GM23338 (cell line): Measurements from ENCODE around the gene NAA25. TPM values are rescaled to one million over a fixed set of nuclear protein-coding genes. Genes with fewer than 3 reads are reported as not detected.

Experiments used
- ATAC-seq: fragments of 200-7000 bp; cut with Tn5 transposase; 3 replicates; pipeline ENCODE4 v1.9.1; 2020
- DNase-seq: peaks from one replicate; pipeline ENCODE4 v3.0.0-alpha.2; 2015; ENCODE audit warnings: low spot score
- H2AFZ ChIP-seq: fragments of 200-600 bp; sonication (generic); 2 replicates; pipeline ENCODE4 v1.8.0; 2016; ENCODE audit warnings: antibody characterized with exemption, mild to moderate bottlenecking, moderate library complexity
- H3F3A ChIP-seq: fragments of 200-600 bp; sonication (generic); replicated peaks from 2 replicates; pipeline ENCODE4 v1.8.0; 2017; ENCODE audit warnings: antibody characterized with exemption, mixed run types, low read depth
- H3K27ac ChIP-seq: fragments of 200-600 bp; sonication (generic); 2 replicates; pipeline ENCODE4 v1.6.1; 2016; ENCODE audit warnings: low read depth
- H3K27me3 ChIP-seq: fragments of 200-600 bp; sonication (generic); 2 replicates; pipeline ENCODE4 v1.8.0; 2016; ENCODE audit warnings: mild to moderate bottlenecking, mixed run types, moderate library complexity; ENCODE audit not compliant: insufficient read depth
- H3K36me3 ChIP-seq: fragments of 200-600 bp; sonication (generic); 2 replicates; pipeline ENCODE4 v1.8.0; 2016; ENCODE audit warnings: mild to moderate bottlenecking; ENCODE audit not compliant: insufficient read depth
- H3K4me1 ChIP-seq: fragments of 200-600 bp; sonication (generic); 2 replicates; pipeline ENCODE4 v1.8.0; 2016; ENCODE audit warnings: mild to moderate bottlenecking, moderate library complexity; ENCODE audit not compliant: insufficient read depth
- H3K4me2 ChIP-seq: fragments of 200-600 bp; sonication (generic); 2 replicates; pipeline ENCODE4 v1.7.1; 2017; ENCODE audit warnings: mixed run types
- H3K4me3 ChIP-seq: fragments of 200-600 bp; sonication (generic); 2 replicates; pipeline ENCODE4 v1.6.1; 2016; ENCODE audit warnings: mixed run types
- H3K79me2 ChIP-seq: fragments of 200-600 bp; sonication (generic); replicated peaks from 2 replicates; pipeline ENCODE4 v1.8.0; 2017; ENCODE audit warnings: mild to moderate bottlenecking; ENCODE audit not compliant: insufficient read depth
- H3K9me2 ChIP-seq: fragments of 200-600 bp; sonication (generic); 2 replicates; pipeline ENCODE4 v1.8.0; 2017; ENCODE audit not compliant: insufficient read depth
- H4K20me1 ChIP-seq: fragments of 200-600 bp; sonication (generic); replicated peaks from 2 replicates; pipeline ENCODE4 v1.8.0; 2017; ENCODE audit warnings: mild to moderate bottlenecking; ENCODE audit not compliant: insufficient read depth
- H3K27ac Mint-ChIP-seq: 2 replicates; pipeline ENCODE4 v1.8.0; 2020; ENCODE audit warnings: inconsistent platforms, mild to moderate bottlenecking, moderate library complexity, mixed read lengths
- H3K27me3 Mint-ChIP-seq: 3 replicates; pipeline ENCODE4 v1.8.0; 2022; ENCODE audit warnings: low read depth, mild to moderate bottlenecking, moderate library complexity, mixed read lengths, inconsistent platforms; ENCODE audit not compliant: insufficient read depth, poor library complexity
- H3K36me3 Mint-ChIP-seq: 3 replicates; pipeline ENCODE4 v1.8.0; 2021; ENCODE audit warnings: low read depth, mild to moderate bottlenecking, inconsistent platforms, moderate library complexity, mixed read lengths
- H3K4me1 Mint-ChIP-seq: 3 replicates; pipeline ENCODE4 v1.8.0; 2020; ENCODE audit warnings: mild to moderate bottlenecking, inconsistent platforms, mixed read lengths
- H3K4me3 Mint-ChIP-seq: 3 replicates; pipeline ENCODE4 v1.8.0; 2021; ENCODE audit warnings: moderate library complexity, mild to moderate bottlenecking, inconsistent platforms, mixed read lengths
- H3K9me3 Mint-ChIP-seq: 3 replicates; pipeline ENCODE4 v1.8.0; 2020; ENCODE audit warnings: moderate library complexity, mild to moderate bottlenecking, inconsistent platforms, mixed read lengths
- CREB1 ChIP-seq: fragments of 250-450 bp; sonication (Bioruptor Pico); IDR thresholded peaks from 2 replicates; pipeline ENCODE4 v1.5.0; 2020; ENCODE audit warnings: low read depth, mild to moderate bottlenecking, moderate library complexity
- EZH2 ChIP-seq: fragments of 200-600 bp; sonication (generic); IDR thresholded peaks from one replicate; pipeline ENCODE4 v1.8.0; 2017; ENCODE audit warnings: antibody characterized with exemption, mild to moderate bottlenecking, low read depth; ENCODE audit not compliant: unreplicated experiment
- EZH2phosphoT487 ChIP-seq: fragments of 200-600 bp; sonication (generic); IDR thresholded peaks from one replicate; pipeline ENCODE4 v1.8.1; 2018; ENCODE audit warnings: antibody characterized with exemption; ENCODE audit not compliant: unreplicated experiment
- JUNB ChIP-seq: IDR thresholded peaks from one replicate; pipeline ENCODE4 v1.6.1; 2016; ENCODE audit warnings: antibody characterized with exemption; ENCODE audit not compliant: unreplicated experiment
- NANOG ChIP-seq: IDR thresholded peaks from 2 replicates; pipeline ENCODE4 v1.6.1; 2016; ENCODE audit warnings: antibody characterized with exemption, borderline replicate concordance
- POLR2AphosphoS5 ChIP-seq: IDR thresholded peaks from 2 replicates; pipeline ENCODE4 v1.6.1; 2016; ENCODE audit warnings: antibody characterized with exemption, low read depth
- STAT1 ChIP-seq: IDR thresholded peaks from one replicate; pipeline ENCODE4 v1.6.1; 2016; ENCODE audit warnings: antibody characterized with exemption; ENCODE audit not compliant: unreplicated experiment
- ZNF114 ChIP-seq: fragments of 250-450 bp; sonication (Bioruptor Pico); IDR thresholded peaks from 2 replicates; pipeline ENCODE4 v1.5.0; 2020; ENCODE audit warnings: mild to moderate bottlenecking, moderate library complexity
- ZNF331 ChIP-seq: fragments of 250-450 bp; sonication (Bioruptor Pico); IDR thresholded peaks from 2 replicates; pipeline ENCODE4 v1.5.0; 2020; ENCODE audit warnings: low read depth, mild to moderate bottlenecking, moderate library complexity
- polyA plus RNA-seq: library from polyadenylated mRNA; unstranded; fragments of >200 nt; fragmentation: Nextera tagmentation; extraction: Ambion mirVana; gene quantifications from 2 replicates; pipeline ENCODE4 v1.2.1, GENCODE V29; 2016
- total RNA-seq: library from RNA; depleted of rRNA; stranded (reverse); fragments of >200 nt; shearing (Covaris generic); gene quantifications from 2 replicates; pipeline ENCODE4 v1.2.3, GENCODE V29; 2014
- TF ChIP-seq, protein P1 (sequence below): fragments of 250-450 bp; sonication (Bioruptor Pico); IDR thresholded peaks from 2 replicates; pipeline ENCODE4 v1.5.0; 2020; ENCODE audit warnings: mild to moderate bottlenecking, moderate library complexity
- TF ChIP-seq, protein P2 (sequence below): IDR thresholded peaks from one replicate; pipeline ENCODE4 v1.6.1; 2018; ENCODE audit warnings: antibody characterized with exemption; ENCODE audit not compliant: unreplicated experiment
- TF ChIP-seq, protein P3 (sequence below), 2 experiments: fragments of 200-600 bp in 1 of 2; sonication (generic) in 1 of 2; conservative IDR thresholded peaks; 2 replicates each; pipeline versions ENCODE4 v1.5.1 to v1.6.1; 2016 to 2017; ENCODE audit warnings: antibody characterized with exemption in 2 of 2, low read depth in 2 of 2, mild to moderate bottlenecking in 2 of 2, moderate library complexity in 1 of 2
- TF ChIP-seq, protein P4 (sequence below): IDR thresholded peaks from 2 replicates; pipeline ENCODE4 v1.6.1; 2016; ENCODE audit warnings: antibody characterized with exemption

NAA25 gene
- total and polyA plus RNA-seq, 2 experiments from 2014 or later, result 49.0 to 55.1 TPM

DNA sequence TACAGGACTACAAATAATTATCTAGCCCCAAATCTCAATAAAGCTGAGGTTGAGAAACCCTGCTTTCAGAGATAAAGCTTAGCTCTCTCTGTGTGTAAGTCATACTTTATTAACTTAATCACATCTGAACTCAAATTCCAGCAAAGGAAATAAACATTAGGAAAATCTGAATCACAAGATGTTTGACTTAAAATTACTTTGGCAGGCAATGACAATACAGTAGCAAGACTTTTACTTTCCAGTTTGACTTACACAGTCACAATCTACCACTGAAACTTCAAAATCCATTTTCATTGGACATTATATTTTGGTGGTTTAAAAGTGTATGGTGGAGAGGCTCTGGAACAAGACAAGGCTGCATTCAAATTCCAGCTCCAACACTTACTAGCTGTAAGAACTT is 107.0 kb downstream of the NAA25 start:
- H3K27me3 Mint-ChIP-seq, result peaks cover 2% of the 10 kb centered on the region
- H3K4me1 Mint-ChIP-seq, result peaks cover 12% of the 10 kb centered on the region
- Histone ChIP-seq H3K27me3 (no peaks in the 10 kb centered on the region), H3K36me3 (no peaks in the 10 kb centered on the region), H2AFZ (no peak overlapping the region), H3K4me1 (no peaks in the 10 kb centered on the region; the same call in 1 of the 2 replicates), H3K79me2 (no peaks in the 10 kb centered on the region), H3K4me2 (no peak overlapping the region), H3K9me2 (no peaks in the 10 kb centered on the region), H3F3A (0 out of 2 replicates have a peak, but pooled peaks cover 2% of the 10 kb centered on the region), H4K20me1 (no peaks in the 10 kb centered on the region), H3K27ac (no peak overlapping the region), H3K4me3 (no peak overlapping the region)
- no peaks in the 10 kb centered on the region for H3K9me3 Mint-ChIP-seq
- peaks cover 7% of the 10 kb centered on the region; the same call in 2 of the 3 replicates for H3K36me3 Mint-ChIP-seq
- no peak overlapping the region for H3K27ac Mint-ChIP-seq
- H3K4me3 Mint-ChIP-seq, result no peak overlapping the region
- TF ChIP-seq, protein P1, sequence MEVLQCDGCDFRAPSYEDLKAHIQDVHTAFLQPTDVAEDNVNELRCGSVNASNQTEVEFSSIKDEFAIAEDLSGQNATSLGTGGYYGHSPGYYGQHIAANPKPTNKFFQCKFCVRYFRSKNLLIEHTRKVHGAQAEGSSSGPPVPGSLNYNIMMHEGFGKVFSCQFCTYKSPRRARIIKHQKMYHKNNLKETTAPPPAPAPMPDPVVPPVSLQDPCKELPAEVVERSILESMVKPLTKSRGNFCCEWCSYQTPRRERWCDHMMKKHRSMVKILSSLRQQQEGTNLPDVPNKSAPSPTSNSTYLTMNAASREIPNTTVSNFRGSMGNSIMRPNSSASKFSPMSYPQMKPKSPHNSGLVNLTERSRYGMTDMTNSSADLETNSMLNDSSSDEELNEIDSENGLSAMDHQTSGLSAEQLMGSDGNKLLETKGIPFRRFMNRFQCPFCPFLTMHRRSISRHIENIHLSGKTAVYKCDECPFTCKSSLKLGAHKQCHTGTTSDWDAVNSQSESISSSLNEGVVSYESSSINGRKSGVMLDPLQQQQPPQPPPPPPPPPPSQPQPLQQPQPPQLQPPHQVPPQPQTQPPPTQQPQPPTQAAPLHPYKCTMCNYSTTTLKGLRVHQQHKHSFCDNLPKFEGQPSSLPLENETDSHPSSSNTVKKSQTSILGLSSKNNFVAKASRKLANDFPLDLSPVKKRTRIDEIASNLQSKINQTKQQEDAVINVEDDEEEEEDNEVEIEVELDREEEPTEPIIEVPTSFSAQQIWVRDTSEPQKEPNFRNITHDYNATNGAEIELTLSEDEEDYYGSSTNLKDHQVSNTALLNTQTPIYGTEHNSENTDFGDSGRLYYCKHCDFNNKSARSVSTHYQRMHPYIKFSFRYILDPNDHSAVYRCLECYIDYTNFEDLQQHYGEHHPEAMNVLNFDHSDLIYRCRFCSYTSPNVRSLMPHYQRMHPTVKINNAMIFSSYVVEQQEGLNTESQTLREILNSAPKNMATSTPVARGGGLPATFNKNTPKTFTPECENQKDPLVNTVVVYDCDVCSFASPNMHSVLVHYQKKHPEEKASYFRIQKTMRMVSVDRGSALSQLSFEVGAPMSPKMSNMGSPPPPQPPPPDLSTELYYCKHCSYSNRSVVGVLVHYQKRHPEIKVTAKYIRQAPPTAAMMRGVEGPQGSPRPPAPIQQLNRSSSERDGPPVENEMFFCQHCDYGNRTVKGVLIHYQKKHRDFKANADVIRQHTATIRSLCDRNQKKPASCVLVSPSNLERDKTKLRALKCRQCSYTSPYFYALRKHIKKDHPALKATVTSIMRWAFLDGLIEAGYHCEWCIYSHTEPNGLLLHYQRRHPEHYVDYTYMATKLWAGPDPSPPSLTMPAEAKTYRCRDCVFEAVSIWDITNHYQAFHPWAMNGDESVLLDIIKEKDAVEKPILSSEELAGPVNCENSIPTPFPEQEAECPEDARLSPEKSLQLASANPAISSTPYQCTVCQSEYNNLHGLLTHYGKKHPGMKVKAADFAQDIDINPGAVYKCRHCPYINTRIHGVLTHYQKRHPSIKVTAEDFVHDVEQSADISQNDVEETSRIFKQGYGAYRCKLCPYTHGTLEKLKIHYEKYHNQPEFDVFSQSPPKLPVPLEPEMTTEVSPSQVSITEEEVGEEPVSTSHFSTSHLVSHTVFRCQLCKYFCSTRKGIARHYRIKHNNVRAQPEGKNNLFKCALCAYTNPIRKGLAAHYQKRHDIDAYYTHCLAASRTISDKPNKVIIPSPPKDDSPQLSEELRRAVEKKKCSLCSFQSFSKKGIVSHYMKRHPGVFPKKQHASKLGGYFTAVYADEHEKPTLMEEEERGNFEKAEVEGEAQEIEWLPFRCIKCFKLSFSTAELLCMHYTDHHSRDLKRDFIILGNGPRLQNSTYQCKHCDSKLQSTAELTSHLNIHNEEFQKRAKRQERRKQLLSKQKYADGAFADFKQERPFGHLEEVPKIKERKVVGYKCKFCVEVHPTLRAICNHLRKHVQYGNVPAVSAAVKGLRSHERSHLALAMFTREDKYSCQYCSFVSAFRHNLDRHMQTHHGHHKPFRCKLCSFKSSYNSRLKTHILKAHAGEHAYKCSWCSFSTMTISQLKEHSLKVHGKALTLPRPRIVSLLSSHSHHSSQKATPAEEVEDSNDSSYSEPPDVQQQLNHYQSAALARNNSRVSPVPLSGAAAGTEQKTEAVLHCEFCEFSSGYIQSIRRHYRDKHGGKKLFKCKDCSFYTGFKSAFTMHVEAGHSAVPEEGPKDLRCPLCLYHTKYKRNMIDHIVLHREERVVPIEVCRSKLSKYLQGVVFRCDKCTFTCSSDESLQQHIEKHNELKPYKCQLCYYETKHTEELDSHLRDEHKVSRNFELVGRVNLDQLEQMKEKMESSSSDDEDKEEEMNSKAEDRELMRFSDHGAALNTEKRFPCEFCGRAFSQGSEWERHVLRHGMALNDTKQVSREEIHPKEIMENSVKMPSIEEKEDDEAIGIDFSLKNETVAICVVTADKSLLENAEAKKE (CRISPR knock-in tag), result no peak
- TF ChIP-seq JUNB, result no peak
- no peak for TF ChIP-seq EZH2
- TF ChIP-seq, protein P2, sequence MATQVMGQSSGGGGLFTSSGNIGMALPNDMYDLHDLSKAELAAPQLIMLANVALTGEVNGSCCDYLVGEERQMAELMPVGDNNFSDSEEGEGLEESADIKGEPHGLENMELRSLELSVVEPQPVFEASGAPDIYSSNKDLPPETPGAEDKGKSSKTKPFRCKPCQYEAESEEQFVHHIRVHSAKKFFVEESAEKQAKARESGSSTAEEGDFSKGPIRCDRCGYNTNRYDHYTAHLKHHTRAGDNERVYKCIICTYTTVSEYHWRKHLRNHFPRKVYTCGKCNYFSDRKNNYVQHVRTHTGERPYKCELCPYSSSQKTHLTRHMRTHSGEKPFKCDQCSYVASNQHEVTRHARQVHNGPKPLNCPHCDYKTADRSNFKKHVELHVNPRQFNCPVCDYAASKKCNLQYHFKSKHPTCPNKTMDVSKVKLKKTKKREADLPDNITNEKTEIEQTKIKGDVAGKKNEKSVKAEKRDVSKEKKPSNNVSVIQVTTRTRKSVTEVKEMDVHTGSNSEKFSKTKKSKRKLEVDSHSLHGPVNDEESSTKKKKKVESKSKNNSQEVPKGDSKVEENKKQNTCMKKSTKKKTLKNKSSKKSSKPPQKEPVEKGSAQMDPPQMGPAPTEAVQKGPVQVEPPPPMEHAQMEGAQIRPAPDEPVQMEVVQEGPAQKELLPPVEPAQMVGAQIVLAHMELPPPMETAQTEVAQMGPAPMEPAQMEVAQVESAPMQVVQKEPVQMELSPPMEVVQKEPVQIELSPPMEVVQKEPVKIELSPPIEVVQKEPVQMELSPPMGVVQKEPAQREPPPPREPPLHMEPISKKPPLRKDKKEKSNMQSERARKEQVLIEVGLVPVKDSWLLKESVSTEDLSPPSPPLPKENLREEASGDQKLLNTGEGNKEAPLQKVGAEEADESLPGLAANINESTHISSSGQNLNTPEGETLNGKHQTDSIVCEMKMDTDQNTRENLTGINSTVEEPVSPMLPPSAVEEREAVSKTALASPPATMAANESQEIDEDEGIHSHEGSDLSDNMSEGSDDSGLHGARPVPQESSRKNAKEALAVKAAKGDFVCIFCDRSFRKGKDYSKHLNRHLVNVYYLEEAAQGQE, result no peak
- no peak for TF ChIP-seq EZH2phosphoT487
- no peak for TF ChIP-seq POLR2AphosphoS5
- TF ChIP-seq, protein P3, sequence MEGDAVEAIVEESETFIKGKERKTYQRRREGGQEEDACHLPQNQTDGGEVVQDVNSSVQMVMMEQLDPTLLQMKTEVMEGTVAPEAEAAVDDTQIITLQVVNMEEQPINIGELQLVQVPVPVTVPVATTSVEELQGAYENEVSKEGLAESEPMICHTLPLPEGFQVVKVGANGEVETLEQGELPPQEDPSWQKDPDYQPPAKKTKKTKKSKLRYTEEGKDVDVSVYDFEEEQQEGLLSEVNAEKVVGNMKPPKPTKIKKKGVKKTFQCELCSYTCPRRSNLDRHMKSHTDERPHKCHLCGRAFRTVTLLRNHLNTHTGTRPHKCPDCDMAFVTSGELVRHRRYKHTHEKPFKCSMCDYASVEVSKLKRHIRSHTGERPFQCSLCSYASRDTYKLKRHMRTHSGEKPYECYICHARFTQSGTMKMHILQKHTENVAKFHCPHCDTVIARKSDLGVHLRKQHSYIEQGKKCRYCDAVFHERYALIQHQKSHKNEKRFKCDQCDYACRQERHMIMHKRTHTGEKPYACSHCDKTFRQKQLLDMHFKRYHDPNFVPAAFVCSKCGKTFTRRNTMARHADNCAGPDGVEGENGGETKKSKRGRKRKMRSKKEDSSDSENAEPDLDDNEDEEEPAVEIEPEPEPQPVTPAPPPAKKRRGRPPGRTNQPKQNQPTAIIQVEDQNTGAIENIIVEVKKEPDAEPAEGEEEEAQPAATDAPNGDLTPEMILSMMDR (conservative IDR thresholded peaks at IDR 0.05; ENCODE audit: low read depth in 2 of 2), result no peak
- TF ChIP-seq NANOG, result no peak
- no peak for TF ChIP-seq STAT1
- TF ChIP-seq, protein P4, sequence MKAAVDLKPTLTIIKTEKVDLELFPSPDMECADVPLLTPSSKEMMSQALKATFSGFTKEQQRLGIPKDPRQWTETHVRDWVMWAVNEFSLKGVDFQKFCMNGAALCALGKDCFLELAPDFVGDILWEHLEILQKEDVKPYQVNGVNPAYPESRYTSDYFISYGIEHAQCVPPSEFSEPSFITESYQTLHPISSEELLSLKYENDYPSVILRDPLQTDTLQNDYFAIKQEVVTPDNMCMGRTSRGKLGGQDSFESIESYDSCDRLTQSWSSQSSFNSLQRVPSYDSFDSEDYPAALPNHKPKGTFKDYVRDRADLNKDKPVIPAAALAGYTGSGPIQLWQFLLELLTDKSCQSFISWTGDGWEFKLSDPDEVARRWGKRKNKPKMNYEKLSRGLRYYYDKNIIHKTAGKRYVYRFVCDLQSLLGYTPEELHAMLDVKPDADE, result no peak
- no peak for TF ChIP-seq ZNF114 (CRISPR knock-in tag)
- no peak for TF ChIP-seq ZNF331 (CRISPR knock-in tag)
- TF ChIP-seq CREB1, result no peak
- ATAC-seq (no peak), DNase-seq (no peak)
